DOHH2 (cell line): ENCODE data around the gene COL4A1.

Experiments
- EZH2phosphoT487 ChIP-seq: fragments of 200-600 bp; sonication (generic); IDR thresholded peaks from 2 replicates; pipeline ENCODE4 v1.6.1; 2017; ENCODE audit warnings: borderline replicate concordance, mild to moderate bottlenecking, antibody characterized with exemption, low read length, moderate library complexity, mixed read lengths
- TF ChIP-seq, protein P1 (sequence below): fragments of 200-600 bp; sonication (generic); IDR thresholded peaks from one replicate; pipeline ENCODE4 v1.5.1; 2014; ENCODE audit warnings: antibody characterized with exemption, mild to moderate bottlenecking, low read depth, low read length; ENCODE audit not compliant: poor library complexity, severe bottlenecking

DNA sequence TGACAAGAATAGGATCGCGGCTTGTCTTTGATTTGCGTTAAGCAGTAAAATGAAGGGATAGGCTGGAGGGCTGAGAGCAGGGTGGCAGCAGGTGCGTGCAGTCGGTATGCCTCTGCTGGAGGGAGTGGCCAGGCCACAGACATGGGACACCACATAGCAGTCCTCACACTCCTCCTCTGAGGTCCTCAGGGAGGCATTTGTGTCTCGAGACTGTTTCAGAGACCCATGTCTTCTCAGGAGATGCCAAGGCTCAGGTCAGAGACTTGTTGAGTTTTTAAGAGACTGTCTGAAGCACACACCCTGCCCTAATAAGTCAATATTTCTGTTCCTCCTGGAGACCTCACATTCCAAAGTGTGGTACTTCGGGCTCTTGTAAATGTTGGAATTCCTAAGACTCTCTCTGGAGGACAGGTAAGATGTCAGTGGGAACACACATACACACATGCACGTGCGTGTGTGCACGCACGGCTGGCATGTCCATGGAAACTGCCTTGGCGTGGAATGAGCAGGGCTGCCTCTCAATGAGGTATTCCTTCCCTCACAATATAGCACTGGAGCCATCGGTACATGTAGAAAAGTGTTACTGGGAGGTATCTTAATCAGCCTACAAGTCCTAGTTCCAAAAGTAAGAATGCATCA is 46.5 kb upstream of the COL4A1 start:
- TF ChIP-seq, protein P1, sequence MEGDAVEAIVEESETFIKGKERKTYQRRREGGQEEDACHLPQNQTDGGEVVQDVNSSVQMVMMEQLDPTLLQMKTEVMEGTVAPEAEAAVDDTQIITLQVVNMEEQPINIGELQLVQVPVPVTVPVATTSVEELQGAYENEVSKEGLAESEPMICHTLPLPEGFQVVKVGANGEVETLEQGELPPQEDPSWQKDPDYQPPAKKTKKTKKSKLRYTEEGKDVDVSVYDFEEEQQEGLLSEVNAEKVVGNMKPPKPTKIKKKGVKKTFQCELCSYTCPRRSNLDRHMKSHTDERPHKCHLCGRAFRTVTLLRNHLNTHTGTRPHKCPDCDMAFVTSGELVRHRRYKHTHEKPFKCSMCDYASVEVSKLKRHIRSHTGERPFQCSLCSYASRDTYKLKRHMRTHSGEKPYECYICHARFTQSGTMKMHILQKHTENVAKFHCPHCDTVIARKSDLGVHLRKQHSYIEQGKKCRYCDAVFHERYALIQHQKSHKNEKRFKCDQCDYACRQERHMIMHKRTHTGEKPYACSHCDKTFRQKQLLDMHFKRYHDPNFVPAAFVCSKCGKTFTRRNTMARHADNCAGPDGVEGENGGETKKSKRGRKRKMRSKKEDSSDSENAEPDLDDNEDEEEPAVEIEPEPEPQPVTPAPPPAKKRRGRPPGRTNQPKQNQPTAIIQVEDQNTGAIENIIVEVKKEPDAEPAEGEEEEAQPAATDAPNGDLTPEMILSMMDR = no peak
- no peak for TF ChIP-seq EZH2phosphoT487
